HG02870 (cell line): Measurements from ENCODE around the gene HID1.
"Not testable (repeated sequence)": the region's sequence is repeated elsewhere in the genome, so short reads cannot be mapped to it uniquely, and the experiment has no call there.

Source experiments
- ATAC-seq: cut with Tn5 transposase; IDR thresholded peaks from one replicate; pipeline ENCODE4 v1.9.1; 2021; ENCODE audit warnings: mild to moderate bottlenecking, moderate library complexity; ENCODE audit not compliant: unreplicated experiment

HID1 gene

DNA sequence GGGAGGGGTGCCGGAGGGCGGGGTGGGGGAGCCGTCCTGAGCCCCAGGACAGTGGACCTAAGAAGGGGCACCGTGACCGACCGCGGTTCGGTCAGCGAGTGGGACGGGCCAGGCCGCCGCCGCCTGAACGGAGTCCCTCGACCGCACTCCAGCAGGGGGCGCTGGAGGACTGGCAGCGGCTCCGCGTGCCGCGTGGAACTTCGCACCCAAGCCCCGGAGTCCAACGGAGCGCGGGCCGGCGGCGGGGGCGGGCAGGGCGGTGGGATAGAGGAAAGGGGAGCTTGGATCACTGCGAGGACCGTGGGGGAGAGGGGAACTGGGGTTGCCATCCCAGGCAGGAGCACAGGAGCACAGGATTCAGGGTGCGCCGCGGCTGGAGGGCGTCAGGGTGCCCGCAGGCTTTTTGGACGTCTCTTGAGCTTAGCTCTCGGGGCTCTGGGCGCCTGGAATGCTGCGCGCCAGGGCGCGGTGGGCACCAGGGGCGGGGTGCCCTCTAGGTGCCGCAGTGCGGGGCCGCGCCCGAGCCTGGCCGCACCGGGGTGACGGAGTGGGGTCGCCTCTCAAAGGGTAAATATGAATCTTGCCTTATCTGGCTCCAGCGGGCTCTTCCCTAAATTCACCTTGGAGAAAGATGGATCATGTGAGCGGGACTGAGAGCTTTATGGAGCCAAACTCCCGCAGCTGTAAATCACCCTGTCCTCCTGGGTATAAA is 48.9 kb downstream of the HID1 start:
- no peak for ATAC-seq

DNA sequence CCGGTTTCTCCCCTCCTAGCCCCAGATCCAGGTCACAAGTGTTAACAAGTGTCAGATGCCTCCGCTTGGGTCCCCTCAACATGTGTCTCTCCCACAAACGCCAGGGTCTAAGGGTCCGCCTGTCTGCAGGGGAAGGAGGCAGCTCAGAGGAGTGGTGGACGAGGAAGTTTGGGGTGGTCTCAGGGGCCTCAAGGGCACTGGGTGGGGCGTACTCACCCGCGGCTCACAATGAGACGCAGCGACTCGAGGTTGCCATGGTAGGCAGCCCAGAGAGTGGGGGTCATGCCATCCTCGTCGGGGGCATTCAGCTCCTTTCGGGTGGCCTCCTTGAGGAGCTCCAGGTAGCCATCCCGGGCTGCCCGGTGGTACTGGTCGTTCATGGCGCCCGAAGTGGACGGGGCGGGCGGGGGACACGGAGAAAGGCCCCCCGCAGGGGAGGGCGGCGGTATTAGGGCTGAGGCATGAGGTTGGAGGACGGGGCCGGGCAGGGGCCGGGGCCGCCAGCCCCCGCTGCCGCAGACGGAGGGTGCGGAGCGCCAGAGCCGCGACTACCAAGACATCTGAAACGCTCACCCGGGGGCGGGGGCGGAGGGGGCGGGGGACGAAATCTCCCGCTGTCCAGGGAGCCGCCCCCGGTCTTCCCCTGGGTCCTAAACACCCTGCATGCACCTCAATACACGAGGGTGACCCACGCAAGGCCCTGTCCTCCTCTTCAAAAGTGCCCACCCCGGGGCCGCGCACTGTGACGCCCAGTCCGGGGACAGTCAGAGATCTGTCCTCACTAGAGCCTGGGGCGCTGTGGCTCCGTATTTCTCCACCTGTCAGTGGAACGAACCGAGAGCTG is 49.6 kb downstream of the HID1 start, which contains the start of gene USH1G:
Gene USH1G (minus strand): TSS at position 562 of the 844 bp plus-strand sequence. CDS start 182 bp downstream, at position 380.
- ATAC-seq = no peak

DNA sequence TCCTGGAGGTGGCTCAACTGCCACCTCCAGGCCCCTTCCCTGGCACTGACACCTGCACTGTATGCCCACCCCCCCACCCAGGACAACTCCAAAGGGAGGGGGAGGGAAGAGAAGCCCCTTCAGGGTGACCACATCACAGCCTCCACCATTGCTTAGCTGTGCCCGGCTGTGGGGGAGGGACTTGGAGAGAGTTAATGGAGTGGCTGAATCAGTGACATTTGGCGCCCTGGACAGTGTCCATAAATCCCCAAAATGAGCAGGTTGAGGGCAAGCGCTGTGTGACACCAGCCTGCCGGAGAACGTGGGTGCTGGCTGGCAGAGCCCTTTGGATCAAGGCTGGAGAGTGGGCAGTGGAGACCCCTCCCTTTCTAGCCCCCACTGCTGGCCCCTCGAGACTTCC is 50.4 kb downstream of the HID1 start:
- ATAC-seq = no peak

DNA sequence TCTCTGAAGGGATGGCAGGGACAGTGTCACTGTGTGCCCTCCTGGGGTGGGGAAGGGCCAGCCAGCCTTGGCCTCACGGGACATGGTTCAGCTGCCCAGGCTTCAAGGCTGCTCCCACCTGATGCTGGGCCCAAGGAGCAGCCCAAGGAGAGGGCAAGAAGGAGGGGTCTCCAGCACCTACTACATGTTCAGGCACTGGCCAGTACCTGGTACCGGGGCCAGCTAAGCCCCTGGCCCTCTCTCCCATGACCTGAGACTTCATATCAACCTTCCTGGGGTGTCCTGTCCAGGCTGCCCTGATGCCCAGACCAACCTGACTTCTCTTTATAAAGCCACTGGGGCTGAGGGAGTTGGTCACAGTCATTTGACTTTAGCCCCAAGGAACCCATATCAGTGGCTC is 50.8 kb downstream of the HID1 start:
- no peak for ATAC-seq

DNA sequence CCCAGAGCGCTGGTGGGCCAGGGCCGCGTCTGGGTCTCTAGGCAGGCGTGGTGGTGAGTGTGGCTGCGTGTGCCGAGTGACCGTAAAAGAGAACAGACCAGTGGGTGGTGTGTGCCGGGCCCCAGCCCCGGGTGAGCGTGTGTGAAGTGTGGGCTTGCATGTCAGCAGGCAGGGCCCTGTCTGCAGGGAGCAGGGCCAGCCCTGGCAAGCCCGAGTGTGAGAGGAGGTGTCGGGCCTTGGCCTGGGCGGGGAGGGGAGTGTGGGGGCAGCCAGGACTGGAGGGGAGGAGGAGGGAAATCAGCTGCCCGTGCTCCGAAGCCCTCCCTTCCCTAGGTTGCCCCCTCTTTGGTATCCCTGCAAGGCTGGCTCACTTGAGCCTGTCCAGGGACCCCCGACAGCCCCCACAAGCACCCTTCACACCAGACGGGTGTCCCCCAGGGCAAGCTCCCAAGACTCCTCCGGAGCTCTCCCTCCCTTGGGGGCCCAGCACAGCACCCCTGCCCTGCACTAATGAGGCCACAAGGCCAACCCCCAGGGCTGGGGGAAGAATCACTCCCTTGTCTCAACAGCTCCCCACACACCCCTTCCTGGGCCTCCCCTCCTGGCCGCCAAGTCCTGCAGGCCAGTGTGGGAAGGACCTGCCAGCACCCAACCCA is 51.4 kb downstream of the HID1 start:
- ATAC-seq = no peak

DNA sequence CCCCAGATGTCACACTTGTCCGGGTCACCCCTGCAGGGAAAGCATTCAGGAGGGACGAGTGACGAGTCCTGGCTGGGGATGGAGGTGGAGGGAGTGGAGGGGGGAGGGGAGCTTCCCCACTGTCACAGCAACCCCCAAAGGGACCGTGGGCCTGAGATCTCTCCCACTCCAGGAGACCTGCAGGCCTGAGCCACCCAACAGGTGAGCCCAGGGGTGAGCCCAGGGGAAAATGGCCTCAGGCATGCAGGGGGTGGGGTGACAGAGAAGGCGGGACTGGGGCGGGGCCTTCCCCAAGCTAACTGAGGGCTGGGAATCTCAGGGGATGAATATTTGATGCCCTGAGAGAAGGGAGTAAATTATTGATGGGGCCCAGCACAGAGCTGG is 51.9 kb downstream of the HID1 start:
- ATAC-seq = no peak

DNA sequence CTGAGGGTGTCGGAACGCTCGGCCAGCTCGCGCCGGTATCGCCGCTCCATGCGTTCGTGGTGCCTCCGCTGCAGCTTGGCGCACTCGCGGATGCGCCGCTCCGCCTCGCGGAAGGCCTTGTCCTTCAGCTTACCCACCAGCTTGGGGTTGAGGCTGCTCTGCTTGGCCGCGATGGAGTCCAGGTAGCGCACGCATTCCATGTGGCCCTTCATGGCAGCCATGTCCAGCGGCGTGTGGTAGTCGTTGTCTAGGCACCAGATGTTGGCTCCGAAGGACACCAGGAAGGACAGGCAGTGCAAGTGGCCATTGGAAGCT is 52.3 kb downstream of the HID1 start:
- ATAC-seq = no peak

DNA sequence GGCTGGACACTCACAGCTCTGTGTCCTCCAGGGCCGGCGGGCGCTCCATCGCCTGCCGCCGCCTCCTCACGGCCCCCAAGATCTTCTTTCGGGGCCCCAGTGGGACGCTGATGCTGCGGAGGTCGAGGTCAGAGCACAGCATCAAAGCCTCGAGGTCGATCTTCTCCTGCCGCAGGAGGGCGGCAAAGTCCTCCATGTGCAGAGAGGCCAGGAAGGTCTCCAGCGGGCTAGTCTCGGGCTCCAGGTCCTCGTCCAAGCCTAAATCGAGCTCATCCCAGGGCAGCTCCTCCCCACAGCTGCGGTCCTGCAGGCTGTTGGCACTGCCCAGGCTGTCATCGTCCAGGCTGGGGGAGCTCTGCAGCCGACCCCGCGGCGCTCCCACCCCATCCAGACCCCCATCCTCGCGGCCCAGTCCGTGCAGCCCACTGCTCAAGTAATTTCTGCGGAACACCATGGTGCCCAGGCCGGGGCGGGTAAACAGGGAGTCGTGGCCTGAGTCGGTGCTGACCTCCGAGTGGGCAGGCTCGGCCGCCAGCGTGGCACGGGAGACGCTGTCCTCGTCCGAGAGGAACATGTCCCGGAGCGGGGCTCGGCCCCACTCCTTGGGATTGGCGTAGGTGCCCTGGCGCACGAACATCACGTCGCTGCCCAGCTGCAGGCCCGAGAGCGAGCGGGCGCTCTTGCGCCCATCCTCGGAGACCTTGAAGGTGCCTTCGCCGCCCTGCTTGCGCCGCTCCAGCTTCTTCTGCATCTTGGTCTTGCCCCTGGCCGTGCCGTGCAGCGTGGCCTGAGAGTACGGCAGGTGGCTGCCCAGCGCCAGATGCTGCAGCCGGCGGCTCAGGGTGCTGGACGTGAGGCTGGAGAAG is 52.9 kb downstream of the HID1 start:
- ATAC-seq = no peak

DNA sequence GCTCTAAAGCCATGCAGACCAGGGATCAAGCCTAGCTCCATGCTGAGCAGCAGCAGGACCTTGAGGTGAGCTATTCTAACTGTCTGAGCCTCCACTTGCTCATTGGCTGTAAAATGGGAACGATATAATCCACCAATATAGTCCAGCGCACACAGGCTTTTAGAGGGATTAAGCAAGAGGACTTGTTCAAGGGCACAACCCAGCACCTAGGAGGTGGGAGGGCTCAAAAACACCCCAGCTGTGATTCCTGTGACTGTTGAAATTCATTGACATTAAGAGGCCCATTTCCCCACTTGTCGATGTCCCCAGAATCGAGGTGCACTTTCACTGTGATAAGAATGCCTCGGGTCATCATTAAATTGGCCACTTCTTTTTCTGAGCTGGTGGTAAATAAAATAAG is 53.7 kb downstream of the HID1 start:
- no peak for ATAC-seq

DNA sequence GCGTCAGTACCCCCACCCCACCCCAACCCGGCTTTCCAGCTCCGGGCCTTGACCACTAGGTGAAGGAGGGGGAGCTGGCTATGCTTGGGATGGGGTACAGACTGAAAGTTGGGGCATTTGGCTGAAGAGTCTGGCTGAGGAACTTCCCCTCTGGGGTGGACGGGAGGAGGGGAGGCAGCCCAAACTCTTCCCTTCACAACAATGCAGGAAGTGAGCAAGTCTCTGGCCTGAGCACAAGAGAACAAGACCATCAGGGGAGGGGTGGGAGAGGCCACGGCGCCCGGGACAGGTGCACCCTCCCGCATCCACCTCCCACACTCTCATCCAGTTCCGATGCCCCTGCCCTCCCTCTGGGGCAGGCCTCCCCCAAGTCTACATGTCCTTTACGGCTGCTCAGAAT is 55.1 kb downstream of the HID1 start:
- ATAC-seq = no peak

DNA sequence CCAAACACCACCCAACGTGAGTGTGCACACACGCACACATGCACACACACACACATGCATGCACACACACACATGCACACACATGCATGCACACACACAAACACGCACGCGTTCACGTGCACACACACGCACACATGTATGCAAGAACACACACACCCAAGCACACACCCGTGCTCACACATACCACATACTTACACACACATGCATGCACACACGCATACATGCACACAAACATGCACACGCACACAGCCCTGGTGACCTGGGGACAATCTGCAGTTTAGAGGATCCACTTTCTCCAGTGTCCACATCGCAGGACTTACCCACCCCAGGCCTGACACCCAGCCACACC is 55.7 kb downstream of the HID1 start:
- no peak for ATAC-seq

DNA sequence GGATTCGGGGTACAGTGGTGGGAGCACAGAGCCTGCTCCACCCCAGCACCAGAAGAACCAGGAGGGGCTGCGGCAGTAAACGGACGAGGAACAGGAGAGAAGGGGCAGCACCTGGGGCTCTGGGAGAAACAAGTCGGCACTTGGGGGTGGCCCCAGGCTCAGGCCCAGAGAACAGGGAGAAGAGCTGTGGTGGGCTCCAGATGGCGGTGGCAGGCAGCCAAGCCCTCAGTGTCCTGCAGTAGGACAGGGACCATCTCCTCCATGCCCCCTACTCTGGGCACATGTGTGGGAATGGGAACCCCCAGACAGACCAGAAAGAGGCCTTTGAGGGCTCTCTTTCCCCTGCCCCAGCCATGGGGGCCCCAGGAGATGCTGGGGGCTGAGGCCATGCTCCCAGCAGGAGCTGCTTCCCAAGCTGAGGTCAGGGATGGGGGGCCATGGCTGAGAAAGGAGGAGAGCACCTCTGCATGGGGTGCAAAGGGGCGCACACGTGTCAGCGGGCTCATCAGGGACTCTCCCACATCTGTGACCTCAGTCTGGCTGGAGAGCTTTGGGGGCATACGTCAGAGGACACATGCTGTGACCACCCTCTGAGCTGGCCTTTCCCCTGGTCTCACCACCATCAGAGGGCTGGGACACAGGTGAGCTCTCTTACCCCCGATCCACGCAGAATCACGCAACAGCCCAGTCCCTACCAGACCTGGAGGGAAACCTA is 56.3 kb downstream of the HID1 start:
- ATAC-seq = no peak

DNA sequence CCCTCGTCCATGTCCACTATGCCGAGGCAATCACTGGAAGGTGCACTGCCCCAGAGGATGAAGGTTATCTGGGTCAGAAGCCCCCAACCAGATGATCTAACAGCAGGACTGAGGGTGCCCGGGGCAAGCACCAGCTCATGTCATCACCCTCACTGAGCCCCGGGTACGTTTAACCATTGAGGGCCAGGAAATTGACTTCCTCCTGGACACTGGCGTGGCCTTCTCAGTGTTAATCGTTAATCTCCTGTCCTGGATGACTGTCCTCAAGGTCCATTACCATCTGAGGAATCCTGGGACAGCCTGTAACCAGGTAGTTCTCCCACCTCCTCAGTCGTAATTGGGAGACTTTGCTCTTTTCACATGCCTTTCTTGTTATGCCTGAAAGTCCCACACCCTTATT is 61.1 kb downstream of the HID1 start:
- ATAC-seq = not testable (repeated sequence)

DNA sequence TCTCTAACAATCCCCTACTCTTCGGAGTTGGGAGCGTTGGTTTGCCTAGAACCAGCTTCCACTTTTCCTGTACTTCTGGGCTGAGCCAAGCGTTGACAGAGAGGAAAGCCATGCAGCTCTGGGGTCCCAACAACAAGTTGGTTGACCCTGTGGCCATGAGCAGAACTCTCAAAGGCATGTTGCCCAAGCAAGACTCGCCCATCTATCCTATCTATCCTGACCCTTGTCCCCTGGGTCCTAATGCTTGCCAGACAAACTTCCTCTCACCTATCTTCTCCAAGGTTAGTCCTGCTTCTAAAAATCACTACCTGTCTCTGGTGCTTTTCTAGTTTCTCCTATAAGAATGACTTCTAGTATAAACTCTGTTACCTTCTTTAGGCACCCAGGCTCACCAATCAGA is 63.5 kb downstream of the HID1 start:
- ATAC-seq = not testable (repeated sequence)

DNA sequence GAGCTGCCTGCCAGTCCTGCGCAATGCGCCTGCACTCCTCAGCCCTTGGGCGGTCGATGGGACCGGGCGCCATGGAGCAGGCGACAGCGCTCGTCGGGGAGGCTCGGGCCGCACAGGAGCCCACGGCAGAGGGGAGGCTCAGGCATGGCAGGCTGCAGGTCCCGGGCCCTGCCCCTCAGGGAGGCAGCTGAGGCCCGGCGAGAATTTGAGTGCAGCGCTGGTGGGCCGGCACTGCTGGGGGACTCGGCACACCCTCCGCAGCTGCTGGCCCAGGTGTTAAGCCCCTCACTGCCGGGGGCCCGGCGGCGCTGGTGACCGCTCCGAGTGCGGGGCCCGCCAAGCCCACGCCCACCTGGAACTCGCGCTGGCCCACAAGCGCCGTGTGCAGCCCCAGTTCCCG is 65.5 kb downstream of the HID1 start:
- ATAC-seq = no peak

DNA sequence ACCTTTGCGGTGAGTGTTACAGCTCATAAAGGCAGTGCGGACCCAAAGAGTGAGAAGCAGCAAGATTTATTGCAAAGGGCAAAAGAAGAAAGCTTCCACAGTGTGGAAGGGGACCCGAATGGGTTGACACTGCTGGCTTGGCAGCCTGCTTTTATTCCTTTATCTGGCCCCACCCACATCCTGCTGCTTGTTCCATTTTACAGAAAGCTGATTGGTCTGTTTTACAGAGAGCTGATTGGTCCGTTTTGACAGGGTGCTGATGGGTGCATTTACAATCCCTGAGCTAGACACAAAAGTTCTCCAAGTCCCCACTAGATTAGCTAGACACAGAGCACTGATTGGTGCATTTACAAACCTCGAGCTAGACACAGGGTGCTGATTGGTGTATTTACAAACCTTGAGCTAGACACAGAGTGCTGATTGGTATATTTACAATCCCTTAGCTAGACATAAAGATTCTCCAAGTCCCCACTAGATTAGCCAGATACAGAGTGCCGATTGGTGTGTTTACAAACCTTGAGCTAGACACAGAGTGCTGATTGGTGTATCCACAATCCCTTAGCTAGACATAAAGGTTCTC is 66.3 kb downstream of the HID1 start:
- ATAC-seq = not testable (repeated sequence)

DNA sequence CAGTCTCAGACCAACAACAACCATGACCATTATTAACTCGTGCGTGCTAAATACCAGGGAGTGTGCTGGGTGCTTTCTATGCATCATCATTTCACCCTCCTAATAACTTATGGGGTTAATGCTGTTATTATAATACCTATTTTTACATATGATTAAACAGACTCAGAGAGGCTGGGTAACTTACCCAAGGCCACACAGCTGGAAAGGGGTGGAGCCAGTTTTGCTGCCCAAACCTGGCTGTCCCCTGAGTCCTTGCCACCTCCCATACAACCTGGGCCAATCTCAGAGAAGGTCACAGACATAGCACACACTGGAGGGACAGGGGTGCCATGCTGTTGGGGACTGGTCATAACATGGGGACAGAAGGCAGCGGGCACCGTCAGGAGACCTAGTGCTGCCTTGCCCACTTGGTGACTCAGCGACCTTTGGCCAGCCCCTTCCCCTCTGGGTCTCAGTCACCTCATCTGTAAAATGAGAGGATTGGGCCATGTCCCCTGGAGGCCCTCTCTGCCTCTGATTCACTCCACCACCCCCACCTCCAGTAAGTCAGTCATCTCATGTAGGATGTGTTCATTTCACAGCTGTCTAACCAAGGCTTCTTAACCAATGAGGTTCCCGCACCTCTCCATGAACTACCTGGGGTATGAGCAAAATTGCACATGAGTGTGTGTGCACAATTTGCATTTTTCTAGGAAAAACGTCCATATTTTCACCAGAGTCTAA is 67.7 kb downstream of the HID1 start:
- ATAC-seq = no peak

DNA sequence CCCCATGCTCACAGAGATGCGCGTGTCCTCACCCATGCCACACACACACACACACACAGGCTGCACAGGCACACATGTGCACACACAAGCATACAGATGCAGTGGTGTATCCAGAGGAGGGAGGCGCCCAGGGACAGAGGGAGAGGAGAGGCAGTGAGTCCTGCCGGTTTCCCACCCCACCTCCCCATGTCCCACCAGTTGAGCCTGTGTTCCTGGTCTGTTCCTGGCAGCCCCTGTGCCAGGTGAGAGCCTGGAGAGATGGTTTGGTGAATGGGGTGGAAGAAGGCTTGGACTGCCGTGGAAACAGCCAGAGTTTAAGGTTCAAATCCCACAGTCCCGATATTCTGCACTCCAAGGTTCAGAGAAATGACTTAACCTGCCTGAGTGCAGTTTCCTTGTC is 68.9 kb downstream of the HID1 start:
- no peak for ATAC-seq

DNA sequence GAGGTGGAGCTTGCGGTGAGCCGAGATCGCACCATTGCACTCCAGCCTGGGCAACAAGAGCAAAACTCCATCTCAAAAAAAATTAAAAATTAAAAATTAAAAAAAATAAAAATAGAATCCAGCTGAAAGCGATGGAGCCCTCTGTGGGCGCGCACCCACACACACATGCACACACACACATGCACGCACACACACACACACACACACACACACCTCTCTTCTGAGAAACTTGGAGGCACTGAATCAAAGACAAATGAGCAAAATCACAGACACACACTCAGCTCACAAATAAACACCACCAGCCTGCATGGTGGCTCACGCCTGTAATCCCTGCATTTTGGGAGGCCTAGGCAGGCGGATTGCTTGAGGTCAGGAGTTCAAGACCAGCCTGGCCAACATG is 69.5 kb downstream of the HID1 start:
- ATAC-seq = no peak
